A549 (cell line): ENCODE data around the gene SOX10.

ENCODE experiments used
- CBX2 ChIP-seq: fragments of 200-600 bp; sonication (generic); IDR thresholded peaks from 2 replicates; pipeline ENCODE4 v1.6.1; 2016; ENCODE audit warnings: low read depth, mild to moderate bottlenecking, borderline replicate concordance
- CEBPB ChIP-seq, 2 experiments: fragments of >200 bp in 1 of 2; sonication (Bioruptor Twin) in 1 of 2; formaldehyde crosslinking in 1 of 2; IDR thresholded peaks; 2 replicates each; pipeline ENCODE4 v1.6.1; 2012 to 2016
- EP300 ChIP-seq, 2 experiments: fragments of >200 bp; sonication (Bioruptor Twin); formaldehyde crosslinking; IDR thresholded peaks; 2 replicates in 1 of 2; 3 replicates in 1 of 2; pipeline ENCODE4 v1.6.1; 2016 to 2017
- HDAC2 ChIP-seq: fragments of 200-600 bp; sonication (generic); IDR thresholded peaks from 2 replicates; pipeline ENCODE4 v1.6.1; 2016
- KDM5A ChIP-seq: fragments of 200-600 bp; sonication (generic); IDR thresholded peaks from 2 replicates; pipeline ENCODE4 v1.6.1; 2016; ENCODE audit warnings: antibody characterized with exemption, mild to moderate bottlenecking
- POLR2A ChIP-seq: IDR thresholded peaks from 2 replicates; pipeline ENCODE4 v1.6.1; 2012; ENCODE audit warnings: mild to moderate bottlenecking, low read length
- RFX5 ChIP-seq: fragments of 450-650 bp; IDR thresholded peaks from 2 replicates; pipeline ENCODE4 v1.7.1; 2014; ENCODE audit warnings: antibody characterized with exemption, mild to moderate bottlenecking, moderate library complexity
- ZNF302 ChIP-seq: fragments of 250-450 bp; sonication (Bioruptor Pico); IDR thresholded peaks from 2 replicates; pipeline ENCODE4 v1.9.0; 2021; ENCODE audit warnings: inconsistent platforms, mild to moderate bottlenecking, moderate library complexity
- TF ChIP-seq, protein P1 (sequence below): fragments of >200 bp; sonication (Bioruptor Twin); formaldehyde crosslinking; IDR thresholded peaks from 3 replicates; pipeline ENCODE4 v1.5.1; 2016
- TF ChIP-seq, protein P2 (sequence below): IDR thresholded peaks from 2 replicates; pipeline ENCODE4 v1.6.1; 2012
- TF ChIP-seq, protein P3 (sequence below): fragments of 200-600 bp; sonication (generic); IDR thresholded peaks from 2 replicates; pipeline ENCODE4 v1.6.1; 2016; ENCODE audit warnings: antibody characterized with exemption, mild to moderate bottlenecking, moderate library complexity
- TF ChIP-seq, protein P4 (sequence below): fragments of 150-350 bp; IDR thresholded peaks from 2 replicates; pipeline ENCODE4 v1.6.1; 2014; ENCODE audit warnings: low read depth, mild to moderate bottlenecking, low read length
- TF ChIP-seq, protein P5 (sequence below): IDR thresholded peaks from 2 replicates; pipeline ENCODE4 v1.6.1; 2012
- TF ChIP-seq, protein P6 (sequence below): fragments of 450-650 bp; IDR thresholded peaks from 2 replicates; pipeline ENCODE4 v1.6.1; 2014; ENCODE audit warnings: antibody characterized with exemption

DNA sequence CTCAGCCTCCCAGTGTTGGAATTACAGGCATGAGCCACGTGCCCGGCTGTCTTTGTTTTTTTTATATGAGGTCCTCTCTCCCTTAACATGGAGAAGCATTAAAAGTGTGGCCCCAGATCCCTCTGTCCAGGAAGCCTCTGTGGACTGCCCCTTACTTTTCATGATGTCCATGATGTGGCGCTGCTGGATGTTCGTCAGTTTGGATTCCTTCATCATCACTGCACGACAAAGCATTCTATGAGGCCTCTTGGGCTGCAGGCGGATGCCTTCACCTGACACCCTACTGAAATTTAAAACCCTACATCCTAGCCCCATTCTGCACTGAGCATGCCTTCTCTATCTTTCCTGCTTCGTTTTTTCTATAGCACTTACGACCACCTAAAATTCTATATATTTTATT is 33.0 kb downstream of the SOX10 start:
- TF ChIP-seq, protein P1, sequence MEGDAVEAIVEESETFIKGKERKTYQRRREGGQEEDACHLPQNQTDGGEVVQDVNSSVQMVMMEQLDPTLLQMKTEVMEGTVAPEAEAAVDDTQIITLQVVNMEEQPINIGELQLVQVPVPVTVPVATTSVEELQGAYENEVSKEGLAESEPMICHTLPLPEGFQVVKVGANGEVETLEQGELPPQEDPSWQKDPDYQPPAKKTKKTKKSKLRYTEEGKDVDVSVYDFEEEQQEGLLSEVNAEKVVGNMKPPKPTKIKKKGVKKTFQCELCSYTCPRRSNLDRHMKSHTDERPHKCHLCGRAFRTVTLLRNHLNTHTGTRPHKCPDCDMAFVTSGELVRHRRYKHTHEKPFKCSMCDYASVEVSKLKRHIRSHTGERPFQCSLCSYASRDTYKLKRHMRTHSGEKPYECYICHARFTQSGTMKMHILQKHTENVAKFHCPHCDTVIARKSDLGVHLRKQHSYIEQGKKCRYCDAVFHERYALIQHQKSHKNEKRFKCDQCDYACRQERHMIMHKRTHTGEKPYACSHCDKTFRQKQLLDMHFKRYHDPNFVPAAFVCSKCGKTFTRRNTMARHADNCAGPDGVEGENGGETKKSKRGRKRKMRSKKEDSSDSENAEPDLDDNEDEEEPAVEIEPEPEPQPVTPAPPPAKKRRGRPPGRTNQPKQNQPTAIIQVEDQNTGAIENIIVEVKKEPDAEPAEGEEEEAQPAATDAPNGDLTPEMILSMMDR = no peak
- TF ChIP-seq, protein P2, sequence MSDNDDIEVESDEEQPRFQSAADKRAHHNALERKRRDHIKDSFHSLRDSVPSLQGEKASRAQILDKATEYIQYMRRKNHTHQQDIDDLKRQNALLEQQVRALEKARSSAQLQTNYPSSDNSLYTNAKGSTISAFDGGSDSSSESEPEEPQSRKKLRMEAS = no peak
- TF ChIP-seq, protein P3, sequence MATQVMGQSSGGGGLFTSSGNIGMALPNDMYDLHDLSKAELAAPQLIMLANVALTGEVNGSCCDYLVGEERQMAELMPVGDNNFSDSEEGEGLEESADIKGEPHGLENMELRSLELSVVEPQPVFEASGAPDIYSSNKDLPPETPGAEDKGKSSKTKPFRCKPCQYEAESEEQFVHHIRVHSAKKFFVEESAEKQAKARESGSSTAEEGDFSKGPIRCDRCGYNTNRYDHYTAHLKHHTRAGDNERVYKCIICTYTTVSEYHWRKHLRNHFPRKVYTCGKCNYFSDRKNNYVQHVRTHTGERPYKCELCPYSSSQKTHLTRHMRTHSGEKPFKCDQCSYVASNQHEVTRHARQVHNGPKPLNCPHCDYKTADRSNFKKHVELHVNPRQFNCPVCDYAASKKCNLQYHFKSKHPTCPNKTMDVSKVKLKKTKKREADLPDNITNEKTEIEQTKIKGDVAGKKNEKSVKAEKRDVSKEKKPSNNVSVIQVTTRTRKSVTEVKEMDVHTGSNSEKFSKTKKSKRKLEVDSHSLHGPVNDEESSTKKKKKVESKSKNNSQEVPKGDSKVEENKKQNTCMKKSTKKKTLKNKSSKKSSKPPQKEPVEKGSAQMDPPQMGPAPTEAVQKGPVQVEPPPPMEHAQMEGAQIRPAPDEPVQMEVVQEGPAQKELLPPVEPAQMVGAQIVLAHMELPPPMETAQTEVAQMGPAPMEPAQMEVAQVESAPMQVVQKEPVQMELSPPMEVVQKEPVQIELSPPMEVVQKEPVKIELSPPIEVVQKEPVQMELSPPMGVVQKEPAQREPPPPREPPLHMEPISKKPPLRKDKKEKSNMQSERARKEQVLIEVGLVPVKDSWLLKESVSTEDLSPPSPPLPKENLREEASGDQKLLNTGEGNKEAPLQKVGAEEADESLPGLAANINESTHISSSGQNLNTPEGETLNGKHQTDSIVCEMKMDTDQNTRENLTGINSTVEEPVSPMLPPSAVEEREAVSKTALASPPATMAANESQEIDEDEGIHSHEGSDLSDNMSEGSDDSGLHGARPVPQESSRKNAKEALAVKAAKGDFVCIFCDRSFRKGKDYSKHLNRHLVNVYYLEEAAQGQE = no peak
- no peak for TF ChIP-seq RFX5
- no peak for TF ChIP-seq POLR2A
- TF ChIP-seq, protein P4, sequence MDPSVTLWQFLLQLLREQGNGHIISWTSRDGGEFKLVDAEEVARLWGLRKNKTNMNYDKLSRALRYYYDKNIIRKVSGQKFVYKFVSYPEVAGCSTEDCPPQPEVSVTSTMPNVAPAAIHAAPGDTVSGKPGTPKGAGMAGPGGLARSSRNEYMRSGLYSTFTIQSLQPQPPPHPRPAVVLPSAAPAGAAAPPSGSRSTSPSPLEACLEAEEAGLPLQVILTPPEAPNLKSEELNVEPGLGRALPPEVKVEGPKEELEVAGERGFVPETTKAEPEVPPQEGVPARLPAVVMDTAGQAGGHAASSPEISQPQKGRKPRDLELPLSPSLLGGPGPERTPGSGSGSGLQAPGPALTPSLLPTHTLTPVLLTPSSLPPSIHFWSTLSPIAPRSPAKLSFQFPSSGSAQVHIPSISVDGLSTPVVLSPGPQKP = no peak
- no peak for TF ChIP-seq HDAC2
- no peak for TF ChIP-seq ZNF302 (CRISPR knock-in tag)
- no peak for TF ChIP-seq EP300 (IDR thresholded peaks at IDR 0.05)
- TF ChIP-seq CEBPB (IDR thresholded peaks at IDR 0.05) = no peak
- TF ChIP-seq, protein P5, sequence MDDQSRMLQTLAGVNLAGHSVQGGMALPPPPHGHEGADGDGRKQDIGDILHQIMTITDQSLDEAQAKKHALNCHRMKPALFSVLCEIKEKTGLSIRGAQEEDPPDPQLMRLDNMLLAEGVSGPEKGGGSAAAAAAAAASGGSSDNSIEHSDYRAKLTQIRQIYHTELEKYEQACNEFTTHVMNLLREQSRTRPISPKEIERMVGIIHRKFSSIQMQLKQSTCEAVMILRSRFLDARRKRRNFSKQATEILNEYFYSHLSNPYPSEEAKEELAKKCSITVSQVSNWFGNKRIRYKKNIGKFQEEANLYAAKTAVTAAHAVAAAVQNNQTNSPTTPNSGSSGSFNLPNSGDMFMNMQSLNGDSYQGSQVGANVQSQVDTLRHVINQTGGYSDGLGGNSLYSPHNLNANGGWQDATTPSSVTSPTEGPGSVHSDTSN = no peak
- no peak for TF ChIP-seq CBX2
- TF ChIP-seq, protein P6, sequence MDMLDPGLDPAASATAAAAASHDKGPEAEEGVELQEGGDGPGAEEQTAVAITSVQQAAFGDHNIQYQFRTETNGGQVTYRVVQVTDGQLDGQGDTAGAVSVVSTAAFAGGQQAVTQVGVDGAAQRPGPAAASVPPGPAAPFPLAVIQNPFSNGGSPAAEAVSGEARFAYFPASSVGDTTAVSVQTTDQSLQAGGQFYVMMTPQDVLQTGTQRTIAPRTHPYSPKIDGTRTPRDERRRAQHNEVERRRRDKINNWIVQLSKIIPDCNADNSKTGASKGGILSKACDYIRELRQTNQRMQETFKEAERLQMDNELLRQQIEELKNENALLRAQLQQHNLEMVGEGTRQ = no peak
- no peak for TF ChIP-seq KDM5A
